ENCODE results near the gene ARHGEF11.

ARHGEF11 gene

GRCh38 chr1:157090196-157090647, 44.7 kb upstream of the ARHGEF11 start:
- peak; percentile 96 for TF ChIP-seq CTCF (IDR thresholded peaks at IDR 0.05; ENCODE audit: extremely low read depth, insufficient read depth, missing control alignments)
- peak; percentile 85 for DNase-seq (ENCODE audit: low spot score)
- in situ Hi-C loops (cut with MboI; ENCODE audit: low pct_unique_long_range_greater_than_20kb, low sequenced_read_pairs, unreplicated experiment) = loop anchor here (5.0 kb wide), 1 partner anchor 72 kb away; no protein-coding TSS in a partner anchor

- DNase-seq (ENCODE audit: low spot score) = no peak
- in situ Hi-C loops (cut with MboI; ENCODE audit: low pct_unique_long_range_greater_than_20kb, low sequenced_read_pairs, unreplicated experiment) = loop anchor here (5.0 kb wide), 1 partner anchor 73 kb away; no protein-coding TSS in a partner anchor
- peak; percentile 14 for TF ChIP-seq CTCF (IDR thresholded peaks at IDR 0.05; ENCODE audit: extremely low read depth, insufficient read depth, missing control alignments)
Measured at GRCh38 chr1:157089789-157090188, 44.2 kb upstream of the ARHGEF11 start.

GRCh38 chr1:157088607-157089006, 43.1 kb upstream of the ARHGEF11 start:
- DNase-seq (ENCODE audit: low spot score) = no peak
- no peak for TF ChIP-seq CTCF (IDR thresholded peaks at IDR 0.05; ENCODE audit: extremely low read depth, insufficient read depth, missing control alignments)
- in situ Hi-C loops (cut with MboI; ENCODE audit: low pct_unique_long_range_greater_than_20kb, low sequenced_read_pairs, unreplicated experiment) = no loop called here

GRCh38 chr1:157087030-157087429, 41.5 kb upstream of the ARHGEF11 start:
- no peak for TF ChIP-seq CTCF (IDR thresholded peaks at IDR 0.05; ENCODE audit: extremely low read depth, insufficient read depth, missing control alignments)
- in situ Hi-C loops (cut with MboI; ENCODE audit: low pct_unique_long_range_greater_than_20kb, low sequenced_read_pairs, unreplicated experiment) = no loop called here
- no peak for DNase-seq (ENCODE audit: low spot score)

GRCh38 chr1:157086299-157086698, 40.8 kb upstream of the ARHGEF11 start:
- DNase-seq (ENCODE audit: low spot score) = no peak
- no peak for TF ChIP-seq CTCF (IDR thresholded peaks at IDR 0.05; ENCODE audit: extremely low read depth, insufficient read depth, missing control alignments)
- in situ Hi-C loops (cut with MboI; ENCODE audit: low pct_unique_long_range_greater_than_20kb, low sequenced_read_pairs, unreplicated experiment) = no loop called here

- DNase-seq (ENCODE audit: low spot score) = no peak
- in situ Hi-C loops (cut with MboI; ENCODE audit: low pct_unique_long_range_greater_than_20kb, low sequenced_read_pairs, unreplicated experiment) = no loop called here
- TF ChIP-seq CTCF (IDR thresholded peaks at IDR 0.05; ENCODE audit: extremely low read depth, insufficient read depth, missing control alignments) = no peak
Measured at GRCh38 chr1:157085421-157085820, 39.9 kb upstream of the ARHGEF11 start.

GRCh38 chr1:157084720-157085119, 39.2 kb upstream of the ARHGEF11 start:
- in situ Hi-C loops (cut with MboI; ENCODE audit: low pct_unique_long_range_greater_than_20kb, low sequenced_read_pairs, unreplicated experiment) = no loop called here
- no peak for DNase-seq (ENCODE audit: low spot score)
- no peak for TF ChIP-seq CTCF (IDR thresholded peaks at IDR 0.05; ENCODE audit: extremely low read depth, insufficient read depth, missing control alignments)
